Neural progenitor cell (in vitro differentiated cells): Measurements from ENCODE around the gene ARAF.

Experiments used
- EZH2 ChIP-seq: fragments of 200-600 bp; sonication (generic); IDR thresholded peaks from 2 replicates; pipeline ENCODE4 v1.6.1; 2017; ENCODE audit warnings: antibody characterized with exemption, mild to moderate bottlenecking, moderate library complexity
- EZH2phosphoT487 ChIP-seq: fragments of 200-600 bp; sonication (generic); IDR thresholded peaks from 2 replicates; pipeline ENCODE4 v1.6.1; 2017; ENCODE audit warnings: antibody characterized with exemption
- TF ChIP-seq, protein P1 (sequence below): fragments of 200-600 bp; sonication (generic); IDR thresholded peaks from 2 replicates; pipeline ENCODE4 v1.5.1; 2017; ENCODE audit warnings: antibody characterized with exemption, mild to moderate bottlenecking

DNA sequence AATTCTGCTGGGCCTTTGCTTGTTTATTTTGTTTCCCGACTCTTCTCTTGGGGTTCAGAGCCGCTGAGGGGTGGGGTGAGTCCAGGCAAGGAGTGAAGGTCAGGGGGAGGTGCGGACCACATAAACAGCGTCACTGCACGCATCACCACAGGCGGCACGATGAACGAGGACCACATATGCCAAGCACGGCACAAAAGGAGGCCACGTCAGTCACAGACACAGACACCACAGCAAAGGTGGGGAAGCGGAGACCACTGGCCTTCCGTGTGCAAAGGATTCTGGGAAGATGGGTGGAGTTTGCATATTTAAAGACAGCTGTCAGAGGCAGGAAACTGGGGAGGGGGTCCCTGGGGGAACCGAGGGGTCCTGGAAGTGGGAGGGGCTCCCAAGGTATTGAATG is 10.9 kb downstream of the ARAF start:
- TF ChIP-seq, protein P1, sequence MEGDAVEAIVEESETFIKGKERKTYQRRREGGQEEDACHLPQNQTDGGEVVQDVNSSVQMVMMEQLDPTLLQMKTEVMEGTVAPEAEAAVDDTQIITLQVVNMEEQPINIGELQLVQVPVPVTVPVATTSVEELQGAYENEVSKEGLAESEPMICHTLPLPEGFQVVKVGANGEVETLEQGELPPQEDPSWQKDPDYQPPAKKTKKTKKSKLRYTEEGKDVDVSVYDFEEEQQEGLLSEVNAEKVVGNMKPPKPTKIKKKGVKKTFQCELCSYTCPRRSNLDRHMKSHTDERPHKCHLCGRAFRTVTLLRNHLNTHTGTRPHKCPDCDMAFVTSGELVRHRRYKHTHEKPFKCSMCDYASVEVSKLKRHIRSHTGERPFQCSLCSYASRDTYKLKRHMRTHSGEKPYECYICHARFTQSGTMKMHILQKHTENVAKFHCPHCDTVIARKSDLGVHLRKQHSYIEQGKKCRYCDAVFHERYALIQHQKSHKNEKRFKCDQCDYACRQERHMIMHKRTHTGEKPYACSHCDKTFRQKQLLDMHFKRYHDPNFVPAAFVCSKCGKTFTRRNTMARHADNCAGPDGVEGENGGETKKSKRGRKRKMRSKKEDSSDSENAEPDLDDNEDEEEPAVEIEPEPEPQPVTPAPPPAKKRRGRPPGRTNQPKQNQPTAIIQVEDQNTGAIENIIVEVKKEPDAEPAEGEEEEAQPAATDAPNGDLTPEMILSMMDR, result no peak
- TF ChIP-seq EZH2 (no peak), EZH2phosphoT487 (no peak)
